D341Med (cell line): Measurements from ENCODE around the gene CRY1.
"Not testable (repeated sequence)": the region's sequence is repeated elsewhere in the genome, so short reads cannot be mapped to it uniquely, and the experiment has no call there.

ENCODE experiments used
- DNase-seq: peaks from one replicate; pipeline ENCODE4 v3.0.0; 2012; ENCODE audit warnings: low spot score

Gene CRY1

GRCh38 chr12:107064243-107064642 lies 29.1 kb downstream of the CRY1 start:
- DNase-seq, result no peak

- no peak for DNase-seq
Measured at GRCh38 chr12:107058190-107058589, 35.2 kb downstream of the CRY1 start.

GRCh38 chr12:107057071-107057834 lies 36.1 kb downstream of the CRY1 start:
- DNase-seq, result no peak

- DNase-seq, result no peak
Measured at GRCh38 chr12:107053709-107054108, 39.6 kb downstream of the CRY1 start.

GRCh38 chr12:107045186-107045585 lies 48.2 kb downstream of the CRY1 start:
- DNase-seq, result no peak

GRCh38 chr12:107042801-107043200 lies 50.5 kb downstream of the CRY1 start:
- no peak for DNase-seq

GRCh38 chr12:107035733-107036132 lies 57.6 kb downstream of the CRY1 start:
- no peak for DNase-seq

- no peak for DNase-seq
Measured at GRCh38 chr12:107033758-107034739, 59.3 kb downstream of the CRY1 start.

GRCh38 chr12:107032266-107032665 lies 61.1 kb downstream of the CRY1 start:
- no peak for DNase-seq

- DNase-seq, result no peak
Measured at GRCh38 chr12:107031061-107031460, 62.3 kb downstream of the CRY1 start.

- no peak for DNase-seq
Measured at GRCh38 chr12:107029081-107029480, 64.3 kb downstream of the CRY1 start.

GRCh38 chr12:107027636-107028053 lies 65.7 kb downstream of the CRY1 start:
- no peak for DNase-seq

GRCh38 chr12:107026806-107027635 lies 66.3 kb downstream of the CRY1 start:
- DNase-seq, result no peak

GRCh38 chr12:107026356-107026755 lies 67.0 kb downstream of the CRY1 start:
- DNase-seq, result not testable (repeated sequence)

- no peak for DNase-seq
Measured at GRCh38 chr12:107025671-107026070, 67.7 kb downstream of the CRY1 start.

- DNase-seq, result no peak
Measured at GRCh38 chr12:107019546-107019945, 73.8 kb downstream of the CRY1 start.

- DNase-seq, result no peak
Measured at GRCh38 chr12:107017042-107017441, 76.3 kb downstream of the CRY1 start.

GRCh38 chr12:107014055-107014454 lies 79.3 kb downstream of the CRY1 start:
- peak; percentile 30 for DNase-seq

- no peak for DNase-seq
Measured at GRCh38 chr12:107012736-107013425, 80.5 kb downstream of the CRY1 start.

- DNase-seq, result no peak
Measured at GRCh38 chr12:107011519-107011918, 81.8 kb downstream of the CRY1 start.

GRCh38 chr12:107007411-107007810 lies 85.9 kb downstream of the CRY1 start:
- DNase-seq, result no peak
